GM12878 (cell line): ENCODE measurements around the gene TBX5. TPM values are rescaled to one million over a fixed set of nuclear protein-coding genes. Genes with fewer than 3 reads are reported as not detected.

Experiments
- ATAC-seq: fragments of 200-7000 bp; cut with Tn5 transposase; 3 replicates; pipeline ENCODE4 v1.9.1; 2020; ENCODE audit warnings: mild to moderate bottlenecking, moderate library complexity
- BruUV-seq: library from RNA; stranded (reverse); fragments of 400-500 nt; replicated peaks from 2 replicates; lab custom pipeline; 2021; lab: Mats Ljungman, UMichigan
- CTCF ChIA-PET: fragments of 300-600 bp; sonication (Branson Sonifier 250); formaldehyde crosslinking; extraction: SDS; loops from one replicate; lab custom pipeline; 2021; ENCODE audit warnings: inconsistent platforms; lab: Yijun Ruan, JAX
- POLR2A ChIA-PET: fragments of 350-600 bp; formaldehyde crosslinking; extraction: SDS; loops from one replicate; lab custom pipeline; 2021; ENCODE audit warnings: inconsistent platforms; lab: Charles Lee
- RAD21 ChIA-PET: fragments of 300-600 bp; sonication (Branson Sonifier 250); formaldehyde crosslinking; loops from one replicate; lab custom pipeline; 2023; ENCODE audit warnings: antibody characterized with exemption; ENCODE audit not compliant: unreplicated experiment; lab: Charles Lee
- SMC1A ChIA-PET: fragments of 300-600 bp; sonication (Branson Sonifier 250); formaldehyde crosslinking; loops from one replicate; lab custom pipeline; 2023; ENCODE audit not compliant: unreplicated experiment, uncharacterized antibody; lab: Charles Lee
- DNase-seq: peaks from one replicate; pipeline ENCODE4 v3.0.0-alpha.2; 2011; ENCODE audit warnings: low read depth, low spot score
- FAIRE-seq: peaks from 3 replicates; lab custom pipeline; 2011; peaks lifted over from hg19 to GRCh38; lab: Jason Lieb, UNC
- H2AFZ ChIP-seq: 2 replicates; pipeline ENCODE4 v1.6.0; 2011; ENCODE audit warnings: low read depth, low read length, control low read depth; ENCODE audit not compliant: control insufficient read depth
- H3K27ac ChIP-seq: 2 replicates; pipeline ENCODE4 v1.5.1; 2011; ENCODE audit warnings: control low read depth; ENCODE audit not compliant: control insufficient read depth, insufficient read depth
- H3K27me3 ChIP-seq, 2 experiments: replicated peaks in 1 of 2; 2 replicates each; pipeline versions ENCODE4 v1.6.0 to v1.6.1; 2011; ENCODE audit warnings: low read length in 1 of 2; ENCODE audit not compliant: control insufficient read depth in 2 of 2, insufficient read depth in 2 of 2
- H3K36me3 ChIP-seq, 2 experiments: 2 replicates each; pipeline ENCODE4 v1.5.1; 2011; ENCODE audit warnings: low read length in 1 of 2; ENCODE audit not compliant: control insufficient read depth in 2 of 2, insufficient read depth in 2 of 2
- H3K4me1 ChIP-seq: 2 replicates; pipeline ENCODE4 v1.6.1; 2011; ENCODE audit warnings: mild to moderate bottlenecking, low read length, moderate library complexity, mixed read lengths; ENCODE audit not compliant: control insufficient read depth, insufficient read depth
- H3K4me2 ChIP-seq: 2 replicates; pipeline ENCODE4 v1.6.0; 2011; ENCODE audit warnings: control low read depth; ENCODE audit not compliant: control insufficient read depth, insufficient read depth
- H3K4me3 ChIP-seq: fragments of 200-600 bp; sonication (generic); 2 replicates; pipeline ENCODE4 v1.5.1; 2016
- H3K79me2 ChIP-seq: 2 replicates; pipeline ENCODE4 v1.6.0; 2011; ENCODE audit warnings: low read length; ENCODE audit not compliant: control insufficient read depth, insufficient read depth
- H3K9ac ChIP-seq: 2 replicates; pipeline ENCODE4 v1.8.0; 2011; ENCODE audit warnings: low read length, control low read depth, mixed read lengths; ENCODE audit not compliant: control insufficient read depth, insufficient read depth
- H3K9me3 ChIP-seq: replicated peaks from 3 replicates; pipeline ENCODE4 v1.5.1; 2011; ENCODE audit warnings: mild to moderate bottlenecking, low read length; ENCODE audit not compliant: control insufficient read depth, insufficient read depth
- H4K20me1 ChIP-seq: 2 replicates; pipeline ENCODE4 v1.6.0; 2011; ENCODE audit not compliant: control insufficient read depth, insufficient read depth
- ATF7 ChIP-seq: fragments of 450-650 bp; IDR thresholded peaks from 2 replicates; pipeline ENCODE4 v1.6.1; 2016; ENCODE audit warnings: low read depth, mild to moderate bottlenecking
- BCL3 ChIP-seq: IDR thresholded peaks from 2 replicates; pipeline ENCODE4 v1.6.1; 2011; ENCODE audit warnings: borderline replicate concordance, low read depth, mild to moderate bottlenecking, moderate library complexity, low read length; ENCODE audit not compliant: insufficient read depth, poor library complexity, severe bottlenecking
- BMI1 ChIP-seq: fragments of 450-650 bp; IDR thresholded peaks from 2 replicates; pipeline ENCODE4 v1.6.1; 2016; ENCODE audit warnings: mild to moderate bottlenecking, moderate library complexity, borderline replicate concordance
- CHD4 ChIP-seq: fragments of 200-600 bp; sonication (generic); IDR thresholded peaks from 2 replicates; pipeline ENCODE4 v1.6.1; 2016; ENCODE audit warnings: mild to moderate bottlenecking
- NR2C2 ChIP-seq: IDR thresholded peaks from 2 replicates; pipeline ENCODE4 v1.6.1; 2011; ENCODE audit warnings: borderline replicate concordance, low read depth; ENCODE audit not compliant: control insufficient read depth, insufficient read length
- POLR2A ChIP-seq: IDR thresholded peaks from 2 replicates; pipeline ENCODE4 v1.6.1; 2011; ENCODE audit warnings: low read depth, mild to moderate bottlenecking, low read length
- PRDM15 ChIP-seq: fragments of 450-650 bp; formaldehyde crosslinking; IDR thresholded peaks from 2 replicates; pipeline ENCODE4 v1.4.0; 2020; ENCODE audit warnings: mild to moderate bottlenecking, moderate library complexity
- RUNX3 ChIP-seq: IDR thresholded peaks from 2 replicates; pipeline ENCODE4 v1.6.1; 2012; ENCODE audit warnings: low read length, inconsistent platforms
- SREBF2 ChIP-seq: IDR thresholded peaks from 2 replicates; pipeline ENCODE4 v1.6.1; 2012; ENCODE audit warnings: mild to moderate bottlenecking, low read length
- TAF1 ChIP-seq: IDR thresholded peaks from 2 replicates; pipeline ENCODE4 v1.6.1; 2011; ENCODE audit warnings: mild to moderate bottlenecking, low read depth, low read length, borderline replicate concordance
- TCF7 ChIP-seq: IDR thresholded peaks from 2 replicates; pipeline ENCODE4 v1.6.1; 2014; ENCODE audit warnings: antibody characterized with exemption, borderline replicate concordance
- WGBS: methylation state at CpG from one replicate; pipeline ENCODE4 v1.1.6; 2016; ENCODE audit warnings: low lambda C conversion rate; ENCODE audit not compliant: insufficient replicate concordance, insufficient coverage; ENCODE audit errors: missing lambda C conversion rate; 5-methylcytosine and 5-hydroxymethylcytosine counted together
- in situ Hi-C: fragments of 300-500 bp; cut with MboI; formaldehyde crosslinking; loops from 9 replicates; pipeline ENCODE4 v1.14.3; 2018; ENCODE audit warnings: mixed read lengths
- intact Hi-C: fragments of 100-400 bp; cut with micrococcal nuclease; formaldehyde crosslinking; loops from one replicate; pipeline ENCODE4 v1.14.2; 2022; ENCODE audit not compliant: unreplicated experiment
- polyA plus RNA-seq, 11 experiments: library from polyadenylated mRNA; depleted of rRNA in 4 of 11; unstranded in 6 of 11; stranded (reverse) in 5 of 11; fragments of >200 nt; fragmentation: Nextera tagmentation in 4 of 11; fragmentation: Illumina TruSeq in 1 of 11; extraction: Ambion mirVana in 4 of 11; extraction: Trizol in 1 of 11; gene quantifications; 1 replicate in 1 of 11; 2 replicates in 10 of 11; pipeline versions ENCODE4 v1.2.1 to v1.2.3, GENCODE V29; 2011 to 2016; ENCODE audit warnings: inconsistent platforms in 2 of 11, missing spikeins in 2 of 11, low read depth in 1 of 11
- total RNA-seq, 4 experiments: library from RNA; depleted of rRNA in 3 of 4; stranded (reverse); fragments of >200 nt in 3 of 4; fragmentation: Illumina TruSeq in 1 of 4; extraction: Trizol in 1 of 4; gene quantifications; 2 replicates each; pipeline versions ENCODE4 v1.2.1 to v1.2.3, GENCODE V29; 2013 to 2021

Gene TBX5
- total and polyA plus RNA-seq, 10 of the 15 experiments (the other 5 are each of a cell fraction or from before 2014, with no cell fraction given) = 0.04 TPM; not detected in 9

GRCh38 chr12:114340231-114340630 lies 65.7 kb downstream of the TBX5 start:
- CTCF ChIA-PET = no interaction called here
- no peak overlapping the region for H3K27ac ChIP-seq
- no peak overlapping the region for H2AFZ ChIP-seq
- SMC1A ChIA-PET = no interaction called here
- no peak for FAIRE-seq
- no peaks in the 10 kb centered on the region for H4K20me1 ChIP-seq
- no peak for TF ChIP-seq CHD4
- no peak for TF ChIP-seq NR2C2
- no peak for TF ChIP-seq SREBF2
- no peak for TF ChIP-seq ATF7
- TF ChIP-seq, all 136 proteins: peak for 0
- DNase-seq (no peak), ATAC-seq (no peak)
- Histone ChIP-seq H3K9ac (no peak overlapping the region), H3K36me3 (no peaks in the 10 kb centered on the region), H3K4me1 (no peaks in the 10 kb centered on the region), H3K27me3 (no peaks in the 10 kb centered on the region), H3K79me2 (no peaks in the 10 kb centered on the region), H3K9me3 (no peaks in the 10 kb centered on the region), H3K4me2 (no peak overlapping the region), H3K4me3 (no peak overlapping the region)
- ChIA-PET RAD21 (no interaction called here), POLR2A (no interaction called here)
- intact Hi-C loops (no loop called here), in situ Hi-C loops (no loop called here)
- WGBS = 13% methylated on average over 3 of the region's 3 CpGs
- BruUV-seq = no TSS peak

GRCh38 chr12:114339626-114340025 lies 66.3 kb downstream of the TBX5 start:
- RAD21 ChIA-PET = no interaction called here
- 2% methylated on average over 2 of the region's 2 CpGs for WGBS
- no peak for TF ChIP-seq BMI1
- no peak for TF ChIP-seq TCF7
- no peak for TF ChIP-seq PRDM15 (CRISPR knock-in tag)
- TF ChIP-seq TAF1 = no peak
- no peak for TF ChIP-seq RUNX3
- no peak for TF ChIP-seq POLR2A
- TF ChIP-seq BCL3 = no peak

More at GRCh38 chr12:114339626-114340025, 66.3 kb downstream of the TBX5 start:
- DNase-seq (no peak), FAIRE-seq (no peak), ATAC-seq (no peak)
- no peak overlapping the region for H3K4me3 ChIP-seq
- H3K4me2 ChIP-seq = no peak overlapping the region
- H3K27ac ChIP-seq = no peak overlapping the region
- no peaks in the 10 kb centered on the region for H3K79me2 ChIP-seq
- H3K9ac ChIP-seq = no peak overlapping the region
- no peaks in the 10 kb centered on the region for H3K36me3 ChIP-seq
- intact Hi-C loops (no loop called here), in situ Hi-C loops (no loop called here)
- SMC1A ChIA-PET = interaction anchor here (0.7 kb wide), 1 partner anchor 55 kb away, joined by 3 read pairs; no protein-coding TSS in a partner anchor
- POLR2A ChIA-PET = no interaction called here
- no peaks in the 10 kb centered on the region for H3K27me3 ChIP-seq
- CTCF ChIA-PET = no interaction called here
- no peak overlapping the region for H2AFZ ChIP-seq
- H4K20me1 ChIP-seq = no peaks in the 10 kb centered on the region
- H3K4me1 ChIP-seq = no peaks in the 10 kb centered on the region
- no TSS peak for BruUV-seq
- no peaks in the 10 kb centered on the region for H3K9me3 ChIP-seq
